SHP77 (cell line): ENCODE measurements around the gene STIM2.

Experiments
- DNase-seq, 2 experiments: peaks; one replicate each; lab custom pipeline; 2025; lab: John Stamatoyannopoulos, UW

STIM2 gene

DNA sequence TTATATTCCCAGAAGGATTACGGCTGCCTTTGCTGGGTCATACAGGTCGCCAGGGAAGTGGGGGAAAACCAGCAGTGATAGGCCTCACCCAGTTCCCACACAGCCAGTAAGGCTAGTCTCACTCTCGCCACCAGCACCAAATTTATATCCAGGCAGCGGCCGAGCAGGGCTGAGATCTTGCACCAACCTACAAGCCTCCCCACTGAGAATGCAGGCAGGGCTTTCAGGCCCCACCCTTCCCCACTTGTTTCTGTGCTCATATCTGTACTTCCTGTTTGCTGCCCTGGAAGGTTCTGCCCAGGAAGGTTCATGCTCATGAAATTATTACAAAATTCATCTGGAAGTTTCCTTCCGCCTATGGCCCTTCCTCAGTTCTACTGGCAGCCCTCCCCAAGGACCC, 179.7 kb downstream of the STIM2 start:
- DNase-seq: no peak

- no peak for DNase-seq
These were observed 181.8 kb downstream of the STIM2 start for GRCh38 chr4:27042411-27042810.

DNA sequence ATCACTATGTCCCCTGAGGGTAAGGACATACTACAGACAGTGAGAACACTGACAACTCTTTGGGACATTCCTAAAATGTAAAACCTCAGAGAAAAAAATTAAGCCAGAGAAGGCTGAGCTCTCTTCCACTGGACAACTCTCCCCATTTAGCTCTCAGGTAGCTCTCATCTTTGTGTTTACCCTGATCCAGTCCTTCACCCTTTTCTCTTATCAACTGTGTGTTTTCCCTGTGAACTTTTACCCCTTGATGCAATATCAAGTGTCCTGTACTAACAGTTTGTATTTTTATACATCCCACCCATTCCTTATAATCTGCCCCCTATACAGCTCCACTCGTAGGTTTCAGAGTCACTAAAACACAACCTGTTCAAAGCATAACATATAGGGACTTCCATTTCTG, 182.6 kb downstream of the STIM2 start:
- no peak for DNase-seq

DNA sequence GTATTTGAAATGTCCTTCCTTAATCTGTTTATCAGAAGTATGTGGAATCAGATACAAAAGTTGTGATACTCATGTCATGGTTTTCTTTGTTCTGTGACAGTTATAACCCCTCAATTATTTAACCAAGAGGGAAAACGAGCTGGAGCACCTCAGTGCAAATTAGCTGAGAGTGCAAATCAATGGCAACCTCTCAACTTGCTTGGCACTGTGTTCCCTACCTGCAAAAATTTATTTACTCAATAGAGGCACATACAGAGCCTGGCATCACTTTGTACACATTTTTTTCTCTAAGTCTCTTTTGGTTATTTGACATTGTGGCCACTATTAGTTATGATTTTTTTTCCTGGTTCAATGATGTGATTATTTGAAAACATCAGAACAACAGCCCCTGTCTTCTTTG, 186.2 kb downstream of the STIM2 start:
- DNase-seq: no peak

DNA sequence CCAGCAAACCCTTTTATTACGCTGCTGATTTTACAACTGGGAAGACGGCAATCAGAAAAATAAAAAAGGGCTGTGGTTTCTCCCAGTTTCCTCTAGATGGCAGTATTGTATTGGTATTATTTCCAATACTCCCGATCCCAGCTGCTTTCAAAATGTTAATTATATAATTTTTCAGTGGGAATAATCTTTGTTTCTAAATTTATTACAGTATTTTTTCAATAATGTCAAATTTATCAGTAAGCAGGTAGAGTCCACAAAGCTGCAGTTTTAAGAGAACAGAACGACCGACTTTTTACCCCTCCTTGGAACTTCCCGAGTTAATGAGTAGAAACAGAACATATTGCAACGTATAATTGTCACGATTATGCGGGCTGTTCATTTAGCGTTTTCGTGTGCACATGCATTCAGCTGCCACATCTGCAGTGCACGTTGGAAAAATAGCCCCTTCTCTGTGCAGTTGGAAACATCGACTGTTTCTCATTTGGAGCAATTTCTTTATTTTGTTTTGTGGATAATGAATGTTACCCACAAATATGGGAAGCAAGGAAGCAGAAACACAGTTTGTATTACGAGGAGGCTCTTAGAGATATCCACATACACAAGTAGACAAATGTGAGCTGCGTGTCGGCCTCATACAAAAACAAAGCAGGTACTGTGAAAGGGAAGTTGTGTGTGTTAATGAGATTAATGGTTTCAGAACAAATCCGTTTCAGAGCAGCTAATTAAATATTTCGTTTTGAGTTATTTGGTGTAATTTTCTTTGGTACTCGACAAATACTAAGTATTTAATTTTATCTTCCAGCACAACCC, 188.0 kb downstream of the STIM2 start:
- DNase-seq: no peak

DNA sequence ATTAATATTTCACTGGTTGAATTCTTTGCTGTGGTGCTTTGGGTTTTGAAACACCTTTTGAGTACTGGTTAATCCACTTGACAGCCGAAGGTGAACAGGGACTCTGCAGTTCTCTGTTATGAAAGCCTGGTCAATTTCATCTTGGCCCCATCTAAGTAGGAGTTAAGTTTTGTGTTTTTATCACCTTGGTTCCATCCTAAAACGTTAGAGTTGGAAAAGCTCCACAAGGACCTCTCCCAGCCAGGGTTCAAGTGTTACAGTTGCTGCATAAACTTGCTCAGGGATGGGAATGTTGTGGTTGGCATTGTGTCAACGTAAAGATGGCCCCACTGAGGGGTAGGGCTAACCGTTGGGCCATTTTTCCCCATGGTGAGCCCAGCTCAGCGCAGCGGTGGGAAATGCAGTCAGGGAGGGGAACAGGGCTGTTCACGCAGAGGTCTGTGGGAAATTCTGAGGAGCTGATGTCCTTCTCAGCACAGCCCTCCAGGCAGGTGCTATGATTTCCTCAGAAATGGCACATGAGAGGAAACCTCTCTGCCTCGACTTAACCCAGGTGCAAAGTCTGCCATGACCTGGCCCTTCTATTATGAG, 188.7 kb downstream of the STIM2 start:
- DNase-seq: no peak

DNA sequence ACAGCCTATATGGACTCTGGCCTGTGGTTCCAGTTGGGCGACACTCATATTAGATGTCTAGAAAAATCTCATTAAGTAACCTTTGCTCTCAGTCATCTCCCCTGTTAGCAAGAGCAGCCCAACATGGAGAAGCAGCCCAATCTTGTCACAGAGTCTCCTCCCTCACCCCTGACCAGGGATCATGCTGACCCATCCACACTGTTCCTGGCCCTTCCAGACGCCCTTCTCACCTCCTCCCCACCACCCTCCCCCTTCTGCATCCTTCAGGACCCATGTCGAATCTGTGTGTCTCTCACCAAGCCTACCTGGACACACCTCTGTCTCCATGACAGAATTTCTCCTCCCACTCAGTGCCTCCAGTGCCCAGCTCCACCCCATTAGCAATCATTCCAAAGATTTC, 190.1 kb downstream of the STIM2 start:
- no peak for DNase-seq

GRCh38 chr4:27055221-27055760, 194.7 kb downstream of the STIM2 start:
- DNase-seq: no peak

- DNase-seq: no peak
These were observed 195.6 kb downstream of the STIM2 start for GRCh38 chr4:27056281-27056680.

DNA sequence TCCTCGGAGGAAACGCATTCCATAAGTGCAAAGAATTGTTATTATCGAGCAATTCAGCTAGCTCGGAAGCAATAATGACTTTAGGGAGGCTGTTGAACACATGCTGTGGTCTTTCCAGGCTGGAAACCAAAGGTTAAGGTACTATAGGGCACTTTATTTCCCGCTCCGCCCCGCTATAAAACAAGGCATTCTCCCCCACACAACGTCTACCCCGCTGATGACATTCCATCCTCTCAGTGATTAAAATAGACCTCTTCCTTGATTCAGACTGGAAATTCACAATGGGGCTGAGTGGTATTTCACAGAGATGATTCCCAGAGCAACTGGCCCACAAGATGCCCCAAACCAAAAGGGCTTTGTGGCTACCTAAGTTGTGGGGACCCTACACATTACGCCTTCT, 196.4 kb downstream of the STIM2 start:
- no peak for DNase-seq

DNA sequence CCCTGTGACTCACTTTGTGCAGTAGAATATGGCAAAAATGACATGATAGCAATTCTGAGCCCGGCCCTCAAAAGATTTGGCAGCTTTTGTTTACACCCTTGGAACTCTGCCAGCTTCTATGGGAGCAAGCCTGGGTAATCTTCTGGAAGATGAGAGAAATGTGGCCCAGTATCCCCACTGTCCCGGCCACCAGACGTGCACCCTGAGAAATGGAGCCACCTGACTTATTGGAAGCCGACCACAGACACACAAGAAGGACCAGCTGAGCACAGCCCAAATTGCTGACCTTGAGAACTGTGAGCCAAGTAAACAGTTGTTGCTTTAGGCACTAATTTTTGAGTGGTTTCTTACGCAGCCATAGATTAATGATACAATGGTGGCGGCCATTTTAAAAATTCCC, 197.0 kb downstream of the STIM2 start:
- DNase-seq: peak in 1 of 2 experiments; percentile 2

GRCh38 chr4:27058819-27059406, 198.3 kb downstream of the STIM2 start:
- no peak for DNase-seq

DNA sequence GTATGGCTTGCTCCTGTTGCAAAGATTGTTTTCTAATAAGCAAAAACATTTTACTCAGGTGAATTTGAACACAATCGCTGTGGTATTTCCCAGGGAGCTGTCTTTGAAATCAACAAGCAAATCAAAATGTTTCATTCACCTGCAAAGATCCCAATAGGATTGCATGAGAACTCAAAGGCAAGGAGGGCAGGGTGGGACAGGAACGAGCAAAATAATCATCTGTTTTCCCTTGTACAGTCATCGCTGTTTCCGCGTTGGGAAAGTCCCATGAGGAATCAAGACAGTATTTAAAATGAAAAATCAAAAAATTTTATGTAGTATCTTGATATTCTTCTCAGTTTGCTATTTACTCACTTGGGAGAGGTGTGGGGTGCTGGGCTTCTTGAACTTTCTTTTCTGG, 198.8 kb downstream of the STIM2 start:
- DNase-seq: no peak

DNA sequence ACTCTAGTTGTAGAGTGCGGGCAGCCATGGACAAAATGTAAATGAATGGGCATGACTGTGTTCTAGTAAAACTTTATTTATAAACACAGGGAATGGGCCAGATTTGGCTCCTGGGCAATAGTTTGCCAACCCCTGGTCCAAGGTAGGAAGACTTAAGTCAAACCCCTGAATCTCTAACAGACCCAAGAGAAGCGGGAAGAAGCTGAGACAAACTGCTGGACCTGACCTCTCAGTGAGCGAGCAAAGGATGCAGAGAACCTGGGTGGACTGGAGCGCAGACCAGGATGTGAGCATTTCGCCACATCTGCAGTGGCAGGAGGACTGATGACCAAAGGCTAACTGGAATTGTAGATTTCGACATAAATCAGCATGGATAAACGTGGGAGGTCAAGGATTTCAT, 201.6 kb downstream of the STIM2 start:
- DNase-seq: no peak

DNA sequence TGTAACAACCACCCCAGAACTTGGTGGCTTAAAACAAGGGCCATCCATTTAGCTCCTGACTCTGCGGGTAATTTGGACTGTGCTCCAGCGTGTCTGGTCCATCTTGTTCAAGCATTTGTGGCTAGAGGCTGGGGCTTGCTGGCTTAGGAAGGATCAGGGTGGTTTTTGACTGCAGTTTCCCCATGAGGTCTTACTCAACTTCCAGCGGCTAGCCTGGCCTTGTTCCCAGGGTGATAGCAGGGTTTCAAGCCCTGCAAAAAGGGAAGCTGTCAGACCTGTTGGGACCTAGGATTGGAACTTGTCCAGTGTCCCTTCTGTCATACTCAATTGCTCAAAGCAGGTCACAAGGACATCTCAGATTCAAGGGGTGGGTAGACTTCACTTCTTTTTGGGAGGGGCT, 205.9 kb downstream of the STIM2 start:
- no peak for DNase-seq

DNA sequence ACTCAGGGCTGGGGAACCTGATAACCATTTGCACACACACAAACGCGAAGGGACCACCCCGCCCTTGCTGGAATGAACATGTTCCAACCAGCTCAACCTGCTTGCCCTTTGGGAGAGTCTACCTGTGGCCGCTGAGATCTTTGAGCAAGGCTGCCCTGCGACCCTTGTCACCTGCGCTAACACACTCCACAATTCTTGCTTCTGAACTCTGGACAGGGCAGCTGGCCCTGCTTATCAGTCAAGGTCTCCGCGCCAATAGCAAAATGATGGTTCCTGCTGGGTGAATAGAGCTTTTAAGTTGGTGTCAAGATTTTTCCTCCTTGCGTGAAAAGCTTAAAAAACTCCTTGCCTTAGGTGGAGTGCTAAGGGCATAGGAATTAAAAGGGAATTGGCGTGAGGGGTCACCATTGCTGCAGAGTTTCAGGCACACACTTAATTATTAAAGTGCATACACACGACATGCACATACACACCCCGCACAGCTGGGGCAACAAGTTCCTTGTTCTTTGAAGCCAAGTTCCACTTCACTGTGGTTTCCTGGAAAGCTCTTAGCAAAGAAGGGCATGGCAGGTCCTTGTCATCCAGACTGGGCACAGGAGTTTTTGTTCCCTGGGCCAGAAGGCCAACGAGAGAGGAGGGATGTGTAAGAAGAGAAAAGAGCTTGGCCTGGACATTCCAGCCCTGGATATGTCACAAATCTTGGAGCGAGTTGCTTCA, 207.7 kb downstream of the STIM2 start:
- no peak for DNase-seq
